Psoas muscle (tissue), 8 donors: ENCODE measurements around the gene LYSMD1. TPM values are rescaled to one million over a fixed set of nuclear protein-coding genes. Genes with fewer than 3 reads are reported as not detected.
"Not testable (repeated sequence)": the region's sequence is repeated elsewhere in the genome, so short reads cannot be mapped to it uniquely, and the experiment has no call there.

Source experiments
- ATAC-seq, 4 donors: fragments of 200-7000 bp; cut with Tn5 transposase; one replicate each; pipeline ENCODE4 v1.9.1; 2020; ENCODE audit warnings: moderate library complexity in 3 of 4, mild to moderate bottlenecking in 2 of 4
- DNase-seq, 2 donors: peaks; one replicate each; pipeline ENCODE4 v3.0.0-alpha.2; 2020
- H3K27ac ChIP-seq: fragments of 200-600 bp; one replicate; pipeline ENCODE4 v1.8.0; 2022
- H3K27me3 ChIP-seq, 3 donors: fragments of 200-600 bp in 1 of 3; one replicate each; pipeline versions ENCODE4 v1.6.1 to v1.8.0; 2013 to 2022; ENCODE audit warnings: low read length in 2 of 3, mild to moderate bottlenecking in 2 of 3, moderate library complexity in 1 of 3; ENCODE audit not compliant: insufficient read depth in 3 of 3
- H3K36me3 ChIP-seq, 2 donors: fragments of 200-600 bp in 1 of 2; one replicate each; pipeline versions ENCODE4 v1.6.1 to v1.8.0; 2013 to 2022; ENCODE audit warnings: low read depth in 1 of 2, mild to moderate bottlenecking in 1 of 2, moderate library complexity in 1 of 2; ENCODE audit not compliant: insufficient read depth in 1 of 2
- H3K4me1 ChIP-seq: fragments of 200-600 bp; one replicate; pipeline ENCODE4 v1.8.0; 2022
- H3K4me3 ChIP-seq: fragments of 200-600 bp; one replicate; pipeline ENCODE4 v1.8.0; 2022; ENCODE audit warnings: mild to moderate bottlenecking
- H3K9me3 ChIP-seq: fragments of 200-600 bp; one replicate; pipeline ENCODE4 v1.8.0; 2022
- WGBS, 3 donors: extraction: QIAGEN DNeasy Blood & Tissue Kit; methylation state at CpG; one replicate each; pipeline versions ENCODE4 v1.1.6 to v1.1.7; 2013; 5-methylcytosine and 5-hydroxymethylcytosine counted together
- intact Hi-C, 2 donors: fragments of 100-400 bp; cut with DNase I; formaldehyde crosslinking; loops; one replicate each; pipeline versions ENCODE4 v1.11.0 to v1.14.2; 2022
- polyA plus RNA-seq, 3 donors: library from polyadenylated mRNA; stranded (reverse); fragments of 200-250 nt; gene quantifications; one replicate each; pipeline ENCODE4 v1.2.3, GENCODE V29; 2013
- total RNA-seq, 4 donors: library from RNA; stranded (reverse); fragmentation: NEBNext Ultra II Directional in 2 of 4; extraction: Animal tissue kit (Norgen Biotek cat#: 25700) in 2 of 4; gene quantifications; one replicate each; pipeline versions ENCODE4 v1.2.1 to v1.2.4, GENCODE V29; 2021 to 2023
- TF ChIP-seq, protein P1 (sequence below): fragments of 200-600 bp; IDR thresholded peaks from one replicate; pipeline ENCODE4 v1.8.0; 2022; ENCODE audit warnings: antibody characterized with exemption
- donor health status: healthy with polysubstance abuse.
- donor health status: DM: no; HTN: no; CAD: no; lungs with moderate emphysema.
- donor health status: Bipolar disorder and iron deficiency.
- donor health status: healthy.
- donor health status: DM: yes; HTN: yes; CAD: no.
- donor health status: DM: no; HTN: no; CAD: no.
- donor health status: DM: no; HTN: no; CAD: no.
- donor health status: DM: yes; HTN: yes; CAD: no.

The LYSMD1 gene
- total and polyA plus RNA-seq, 7 donors = 6.7 to 18.0 (median 12.3) TPM

DNA sequence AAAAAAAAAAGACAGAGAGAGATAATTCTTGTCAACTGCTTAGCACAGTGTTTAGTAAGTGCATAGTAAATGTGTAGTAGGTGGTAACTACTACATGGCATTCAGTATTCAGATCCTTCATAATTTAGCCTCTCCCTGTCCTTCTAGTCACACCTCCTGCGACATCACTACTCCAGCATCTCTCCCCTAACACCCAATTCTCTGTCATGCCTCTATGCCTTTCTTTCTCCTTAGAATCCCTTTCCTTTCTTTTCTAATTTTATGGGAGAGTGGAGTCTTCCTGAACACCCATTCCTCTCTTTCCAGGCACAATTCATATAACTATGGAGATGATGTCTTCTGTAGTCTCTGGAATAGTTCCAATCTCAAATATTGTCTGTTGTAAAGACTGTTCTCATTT, 28.2 kb upstream of the LYSMD1 start:
- Histone ChIP-seq H3K4me3 (no peak overlapping the region), H3K36me3 (no peaks in the 10 kb centered on the region), H3K27ac (no peak overlapping the region), H3K4me1 (peaks cover 14% of the 10 kb centered on the region), H3K27me3 (no peaks in the 10 kb centered on the region), H3K9me3 (no peaks in the 10 kb centered on the region)
- no peak for ATAC-seq
- DNase-seq = no peak
- TF ChIP-seq, protein P1, sequence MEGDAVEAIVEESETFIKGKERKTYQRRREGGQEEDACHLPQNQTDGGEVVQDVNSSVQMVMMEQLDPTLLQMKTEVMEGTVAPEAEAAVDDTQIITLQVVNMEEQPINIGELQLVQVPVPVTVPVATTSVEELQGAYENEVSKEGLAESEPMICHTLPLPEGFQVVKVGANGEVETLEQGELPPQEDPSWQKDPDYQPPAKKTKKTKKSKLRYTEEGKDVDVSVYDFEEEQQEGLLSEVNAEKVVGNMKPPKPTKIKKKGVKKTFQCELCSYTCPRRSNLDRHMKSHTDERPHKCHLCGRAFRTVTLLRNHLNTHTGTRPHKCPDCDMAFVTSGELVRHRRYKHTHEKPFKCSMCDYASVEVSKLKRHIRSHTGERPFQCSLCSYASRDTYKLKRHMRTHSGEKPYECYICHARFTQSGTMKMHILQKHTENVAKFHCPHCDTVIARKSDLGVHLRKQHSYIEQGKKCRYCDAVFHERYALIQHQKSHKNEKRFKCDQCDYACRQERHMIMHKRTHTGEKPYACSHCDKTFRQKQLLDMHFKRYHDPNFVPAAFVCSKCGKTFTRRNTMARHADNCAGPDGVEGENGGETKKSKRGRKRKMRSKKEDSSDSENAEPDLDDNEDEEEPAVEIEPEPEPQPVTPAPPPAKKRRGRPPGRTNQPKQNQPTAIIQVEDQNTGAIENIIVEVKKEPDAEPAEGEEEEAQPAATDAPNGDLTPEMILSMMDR = no peak
- intact Hi-C loops = no loop called here
- 82 to 91% (median 86%) methylated on average over 1 of the region's 1 CpG for WGBS, 3 donors

DNA sequence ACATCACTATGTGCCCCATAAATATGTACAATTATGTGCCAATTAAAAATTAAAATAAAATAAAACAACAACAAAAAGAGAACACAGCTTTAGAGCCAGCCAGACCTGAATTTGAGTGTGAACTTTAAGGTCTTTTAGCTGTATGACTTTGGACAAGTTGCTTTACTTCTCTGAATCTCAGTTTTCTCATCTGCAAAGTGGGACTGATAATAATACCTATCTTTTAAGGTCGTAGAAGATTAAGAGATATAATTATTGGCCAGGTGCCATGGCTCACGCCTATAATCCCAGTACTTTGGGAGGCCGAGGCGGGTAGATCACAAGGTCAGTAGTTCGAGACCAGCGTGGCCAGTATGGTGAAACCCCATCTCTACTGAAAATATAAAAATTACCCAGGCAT, 27.6 kb upstream of the LYSMD1 start:
- no peaks in the 10 kb centered on the region for H3K36me3 ChIP-seq
- ATAC-seq = no peak
- no peaks in the 10 kb centered on the region for H3K27me3 ChIP-seq
- 64 to 71% (median 69%) methylated on average over 6 of the region's 6 CpGs for WGBS, 3 donors
- TF ChIP-seq, protein P1 = no peak
- H3K27ac ChIP-seq = no peak overlapping the region
- peaks cover 20% of the 10 kb centered on the region for H3K4me1 ChIP-seq
- peak in 1 of 2 donors; percentile 15 for DNase-seq
- H3K9me3 ChIP-seq = no peaks in the 10 kb centered on the region
- no peak overlapping the region for H3K4me3 ChIP-seq
- intact Hi-C loops = no loop called here

DNA sequence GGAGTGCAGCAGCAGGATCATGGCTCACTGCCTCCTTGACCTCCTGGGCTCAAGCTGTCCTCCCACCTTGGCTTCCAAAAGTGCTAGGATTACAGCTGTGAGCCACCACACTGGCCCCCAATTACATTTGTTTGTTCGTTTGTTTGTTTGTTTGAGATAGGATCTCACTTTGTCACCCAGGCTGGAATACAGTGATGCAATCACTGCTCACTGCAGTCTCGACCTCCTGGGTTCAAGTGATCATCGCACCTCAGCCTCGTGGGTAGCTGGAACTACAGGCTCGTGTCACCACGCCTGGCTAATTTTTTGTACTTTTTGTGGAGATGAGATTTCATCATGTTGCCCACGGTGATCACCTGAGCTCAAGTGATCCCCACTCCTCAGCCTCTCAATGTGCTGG, 26.3 kb upstream of the LYSMD1 start:
- no peak overlapping the region for H3K4me3 ChIP-seq
- H3K36me3 ChIP-seq = no peaks in the 10 kb centered on the region
- no peaks in the 10 kb centered on the region for H3K27me3 ChIP-seq
- WGBS, 3 donors = 76 to 82% (median 77%) methylated on average over 7 of the region's 7 CpGs
- TF ChIP-seq, protein P1 = no peak
- peaks cover 25% of the 10 kb centered on the region for H3K4me1 ChIP-seq
- H3K9me3 ChIP-seq = no peaks in the 10 kb centered on the region
- ATAC-seq = no peak
- no peak overlapping the region for H3K27ac ChIP-seq
- peak in 1 of 2 donors; percentile 7 for DNase-seq
- intact Hi-C loops = no loop called here

DNA sequence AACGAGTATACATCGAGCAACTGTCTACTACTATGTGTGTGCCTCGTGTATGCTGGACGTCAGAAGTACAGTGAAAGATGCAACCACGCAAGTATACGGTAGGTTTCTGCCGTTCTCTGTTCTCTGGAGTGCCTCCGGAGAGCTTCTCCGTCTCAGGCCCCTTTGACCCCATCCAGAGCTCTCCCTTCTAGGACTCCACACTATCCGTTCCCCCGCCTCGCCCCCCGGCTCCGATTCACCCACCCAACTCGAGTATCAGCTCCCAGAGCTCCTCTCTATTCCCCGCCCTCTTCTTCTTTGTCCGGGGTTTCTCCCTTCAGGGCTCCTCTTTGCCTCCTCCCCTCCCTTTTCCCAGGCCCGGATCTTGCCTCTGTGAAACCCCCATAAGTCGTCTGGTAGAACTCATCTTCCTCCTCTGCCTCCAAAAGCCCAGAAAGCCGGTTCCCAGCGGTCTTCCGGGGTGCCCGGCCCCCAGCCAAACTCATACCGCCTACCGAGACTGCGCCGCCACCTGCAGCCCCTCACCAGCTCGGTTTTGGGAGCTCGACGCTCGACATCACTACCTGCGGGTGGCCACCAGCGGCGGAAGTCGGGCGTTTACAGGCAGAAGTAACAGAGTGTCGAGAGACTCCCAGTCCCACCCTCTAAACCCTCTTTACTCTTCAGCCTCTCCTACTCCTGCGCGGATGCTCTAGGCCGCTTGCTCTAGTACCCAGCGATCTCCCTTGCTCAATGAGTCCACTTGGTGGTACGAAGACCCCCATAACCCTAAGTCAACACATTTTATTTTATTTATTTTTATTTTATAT, 24.1 kb upstream of the LYSMD1 start, which contains the start of gene VPS72:
Gene VPS72, minus strand, starts transcription at position 561 of the 809 bp plus-strand sequence. Its CDS starts 76 bp downstream, at position 485.
- ATAC-seq = peak; percentile 86 to 96 (median 91)
- peak; percentile 85 to 91 for DNase-seq
- Histone ChIP-seq H3K36me3 (peaks cover 4 to 15% of the 10 kb centered on the region in 2 donors), H3K9me3 (no peaks in the 10 kb centered on the region), H3K4me3 (peak within 1 kb of the TSS; percentile 75), H3K27ac (peak within 1 kb of the TSS; percentile 88), H3K4me1 (peaks cover 26% of the 10 kb centered on the region), H3K27me3 (no peaks in the 10 kb centered on the region)
- TF ChIP-seq, protein P1 = peak; percentile 26
- 0 to 1% (median 1%) methylated on average over 42 of the region's 42 CpGs for WGBS, 3 donors
- intact Hi-C loops = no loop called here

DNA sequence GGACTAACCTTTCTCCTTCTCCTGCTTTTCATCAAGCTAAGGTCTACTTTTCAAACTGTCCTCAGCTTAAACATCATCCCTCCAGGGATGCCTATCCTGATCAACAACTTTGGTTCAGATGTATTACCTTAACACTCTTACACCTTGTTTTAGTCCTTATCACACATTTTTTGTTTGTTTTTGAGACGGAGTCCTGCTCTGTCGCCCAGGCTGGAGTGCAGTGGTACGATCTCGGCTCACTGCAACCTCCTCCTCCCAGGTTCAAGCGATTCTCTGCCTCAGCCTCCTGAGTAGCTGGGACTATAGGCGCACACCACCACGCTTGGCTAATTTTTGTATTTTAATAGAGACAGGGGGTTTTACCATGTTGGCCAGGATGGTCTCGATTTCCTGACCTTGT, 23.0 kb upstream of the LYSMD1 start:
- 53 to 73% (median 70%) methylated on average over 8 of the region's 8 CpGs for WGBS, 3 donors
- H3K27ac ChIP-seq = peak overlapping the region; percentile 88

More for the DNA sequence above, 23.0 kb upstream of the LYSMD1 start:
- Histone ChIP-seq H3K36me3 (peaks cover 4 to 27% of the 10 kb centered on the region in 2 donors), H3K4me1 (peaks cover 26% of the 10 kb centered on the region), H3K4me3 (peak overlapping the region; percentile 75)
- H3K9me3 ChIP-seq, DNase-seq, H3K27me3 ChIP-seq, intact Hi-C loops: not testable (repeated sequence)
- ATAC-seq = peak in 1 of 4 donors; percentile 3
